PC-9 (cell line): Measurements from ENCODE around the gene SEC61B. TPM values are rescaled to one million over a fixed set of nuclear protein-coding genes. Genes with fewer than 3 reads are reported as not detected.

ENCODE experiments used
- BruUV-seq: library from RNA; stranded (reverse); fragments of 400-500 nt; replicated peaks from 2 replicates; lab custom pipeline; 2021; lab: Mats Ljungman, UMichigan
- CTCF ChIA-PET: fragments of 300-600 bp; sonication (Branson Sonifier 250); formaldehyde crosslinking; loops from one replicate; lab custom pipeline; 2022; ENCODE audit warnings: antibody characterized with exemption; lab: Charles Lee
- POLR2A ChIA-PET: fragments of 300-600 bp; sonication (Branson Sonifier 250); formaldehyde crosslinking; loops from one replicate; lab custom pipeline; 2022; ENCODE audit warnings: antibody characterized with exemption; ENCODE audit not compliant: unreplicated experiment; lab: Charles Lee
- DNase-seq, 2 experiments: peaks; one replicate each; pipeline versions ENCODE4 v3.0.0 to v3.0.0-alpha.2; 2015 to 2022; ENCODE audit warnings: mixed read lengths in 1 of 2
- H2AFZ ChIP-seq: fragments of 200-600 bp; sonication (generic); 2 replicates; pipeline ENCODE4 v1.8.1; 2017; ENCODE audit warnings: antibody characterized with exemption
- H3F3A ChIP-seq: fragments of 200-600 bp; sonication (generic); 2 replicates; pipeline ENCODE4 v1.8.1; 2017; ENCODE audit warnings: antibody characterized with exemption, mild to moderate bottlenecking, low read depth; ENCODE audit not compliant: insufficient read depth
- H3K27ac ChIP-seq: fragments of 200-600 bp; sonication (generic); 2 replicates; pipeline ENCODE4 v1.6.1; 2016; ENCODE audit warnings: mixed run types
- H3K27me3 ChIP-seq: fragments of 200-600 bp; sonication (generic); 2 replicates; pipeline ENCODE4 v1.6.1; 2016; ENCODE audit warnings: low read depth, mixed run types; ENCODE audit not compliant: insufficient read depth
- H3K36me3 ChIP-seq: fragments of 200-600 bp; sonication (generic); 2 replicates; pipeline ENCODE4 v1.6.1; 2016; ENCODE audit warnings: low read depth, mixed run types
- H3K4me1 ChIP-seq: fragments of 200-600 bp; sonication (generic); replicated peaks from 2 replicates; pipeline ENCODE4 v1.6.1; 2016; ENCODE audit warnings: mixed run types; ENCODE audit not compliant: insufficient read depth
- H3K4me2 ChIP-seq: fragments of 200-600 bp; sonication (generic); 2 replicates; pipeline ENCODE4 v1.6.1; 2017; ENCODE audit warnings: mixed run types
- H3K4me3 ChIP-seq: fragments of 200-600 bp; sonication (generic); 2 replicates; pipeline ENCODE4 v1.6.1; 2016; ENCODE audit warnings: mixed run types
- H3K79me2 ChIP-seq: fragments of 200-600 bp; sonication (generic); 2 replicates; pipeline ENCODE4 v1.6.1; 2017; ENCODE audit warnings: low read depth, mixed run types
- H3K9me2 ChIP-seq: fragments of 200-600 bp; sonication (generic); 2 replicates; pipeline ENCODE4 v1.8.1; 2017; ENCODE audit warnings: mild to moderate bottlenecking; ENCODE audit not compliant: insufficient read depth
- H3K9me3 ChIP-seq: fragments of 200-600 bp; sonication (generic); 2 replicates; pipeline ENCODE4 v1.8.1; 2016; ENCODE audit warnings: low read depth; ENCODE audit not compliant: insufficient read depth
- H4K20me1 ChIP-seq: fragments of 200-600 bp; sonication (generic); 2 replicates; pipeline ENCODE4 v1.8.1; 2017; ENCODE audit not compliant: insufficient read depth
- CTCF ChIP-seq: fragments of 200-600 bp; sonication (generic); conservative IDR thresholded peaks from 2 replicates; pipeline ENCODE4 v1.6.1; 2017; ENCODE audit warnings: mixed run types, antibody characterized with exemption, mild to moderate bottlenecking, moderate library complexity
- EZH2 ChIP-seq: fragments of 200-600 bp; sonication (generic); IDR thresholded peaks from 2 replicates; pipeline ENCODE4 v1.8.0; 2017; ENCODE audit warnings: antibody characterized with exemption, low read depth
- intact Hi-C: fragments of 100-400 bp; cut with micrococcal nuclease; formaldehyde crosslinking; loops from one replicate; pipeline ENCODE4 v1.10.0; 2022; ENCODE audit not compliant: unreplicated experiment
- total RNA-seq: library from RNA; stranded (reverse); gene quantifications from 2 replicates; pipeline ENCODE4 v1.2.3, GENCODE V29; 2021

SEC61B gene
- total RNA-seq, 1 experiment from 2014 or later: 163 TPM

GRCh38 chr9:99216073-99216472, 6.0 kb upstream of the SEC61B start:
- H3K4me2 ChIP-seq: no peak overlapping the region
- TF ChIP-seq CTCF: no peak
- no peak for TF ChIP-seq EZH2
- H4K20me1 ChIP-seq: peaks cover 32% of the 10 kb centered on the region
- no peak overlapping the region for H3K27ac ChIP-seq
- intact Hi-C loops: no loop called here
- H3K4me3 ChIP-seq: no peak overlapping the region
- H3K4me1 ChIP-seq: peaks cover 13% of the 10 kb centered on the region
- no peak for DNase-seq
- H3K9me3 ChIP-seq: no peaks in the 10 kb centered on the region
- no TSS peak for BruUV-seq
- H3K79me2 ChIP-seq: peaks cover 44% of the 10 kb centered on the region
- H3K9me2 ChIP-seq: no peaks in the 10 kb centered on the region
- H3F3A ChIP-seq: no peaks in the 10 kb centered on the region
- H3K36me3 ChIP-seq: peaks cover 18% of the 10 kb centered on the region; the same call in 1 of the 2 replicates
- H3K27me3 ChIP-seq: no peaks in the 10 kb centered on the region
- ChIA-PET POLR2A (no interaction called here), CTCF (interaction anchor here (0.7 kb wide), 1 partner anchor 48 kb away, joined by 3 read pairs; no protein-coding TSS in a partner anchor)
- no peak overlapping the region for H2AFZ ChIP-seq

GRCh38 chr9:99220011-99220410, 2.1 kb upstream of the SEC61B start:
- POLR2A ChIA-PET: interaction anchor here (0.7 kb wide), 1 partner anchor 14 kb away, joined by 5 read pairs; no protein-coding TSS in a partner anchor
- H3K4me3 ChIP-seq: peak overlapping the region; percentile 91; the same call in 1 of the 2 replicates

DNA sequence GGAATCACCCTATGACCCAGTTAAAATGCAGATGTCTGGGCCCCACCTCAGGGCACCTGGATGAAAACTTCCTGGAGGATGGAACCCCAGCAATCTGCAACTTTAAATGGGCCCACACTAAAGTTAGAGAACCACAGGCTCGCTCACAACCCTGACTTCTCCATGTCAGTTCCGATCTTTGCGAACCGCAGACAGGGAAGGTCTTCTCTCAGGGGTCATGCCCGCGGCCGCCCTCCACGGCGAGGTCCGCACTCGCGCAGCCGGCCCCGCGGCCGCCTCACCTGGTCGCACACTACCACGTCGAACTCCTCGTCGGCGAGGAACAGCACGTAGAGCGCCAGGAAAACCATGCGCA, 839 bp upstream of the SEC61B start:
- TF ChIP-seq EZH2: no peak
- TF ChIP-seq CTCF: no peak
- Histone ChIP-seq H3K36me3 (peaks cover 31% of the 10 kb centered on the region), H3K79me2 (peaks cover 92% of the 10 kb centered on the region), H2AFZ (peak overlapping the region; percentile 88), H4K20me1 (peaks cover 36% of the 10 kb centered on the region), H3K4me1 (peaks cover 26% of the 10 kb centered on the region), H3K4me2 (peak overlapping the region; percentile 94), H3F3A (no peaks in the 10 kb centered on the region; the same call in 1 of the 2 replicates), H3K9me2 (no peaks in the 10 kb centered on the region), H3K27me3 (no peaks in the 10 kb centered on the region), H3K9me3 (no peaks in the 10 kb centered on the region), H3K4me3 (peak overlapping the region; percentile 91), H3K27ac (peak overlapping the region; percentile 83)
- intact Hi-C loops: loop anchor here (5.0 kb wide), 1 partner anchor 414 kb away; the partner anchor contains the start of gene GALNT12
- ChIA-PET POLR2A (interaction anchor here (0.6 to 0.7 kb wide), 4 partner anchors 528 to 1381 kb away, joined by 3 to 12 read pairs (median 6); no protein-coding TSS in a partner anchor), CTCF (interaction anchor here (0.6 kb wide), 1 partner anchor 80 kb away, joined by 3 read pairs; no protein-coding TSS in a partner anchor)
- TSS peak; percentile 41 for BruUV-seq
- DNase-seq: no peak

More at GRCh38 chr9:99220011-99220410, 2.1 kb upstream of the SEC61B start:
- peaks cover 80% of the 10 kb centered on the region for H3K79me2 ChIP-seq
- H2AFZ ChIP-seq: no peak overlapping the region
- TF ChIP-seq EZH2: no peak
- no peak for TF ChIP-seq CTCF
- peaks cover 38% of the 10 kb centered on the region for H4K20me1 ChIP-seq
- intact Hi-C loops: loop anchor here (5.0 kb wide), 1 partner anchor 413 kb away; the partner anchor contains the start of gene GALNT12
- no peaks in the 10 kb centered on the region for H3K9me3 ChIP-seq
- CTCF ChIA-PET: interaction anchor here (0.6 kb wide), 1 partner anchor 18 kb away, joined by 3 read pairs; no protein-coding TSS in a partner anchor
- BruUV-seq: no TSS peak
- peaks cover 26% of the 10 kb centered on the region for H3K4me1 ChIP-seq
- H3K27me3 ChIP-seq: no peaks in the 10 kb centered on the region
- H3K27ac ChIP-seq: no peak overlapping the region
- H3K4me2 ChIP-seq: peak overlapping the region; percentile 94
- H3F3A ChIP-seq: no peaks in the 10 kb centered on the region; the same call in 1 of the 2 replicates
- H3K36me3 ChIP-seq: peaks cover 30% of the 10 kb centered on the region
- no peak for DNase-seq
- no peaks in the 10 kb centered on the region for H3K9me2 ChIP-seq
